Measurements from ENCODE around the gene TP53I11. TPM values are rescaled to one million over a fixed set of nuclear protein-coding genes. Genes with fewer than 3 reads are reported as not detected.

Gene TP53I11
- total RNA-seq, 4 donors from 2014 or later = 19.8 to 110 (median 40.8) TPM

DNA sequence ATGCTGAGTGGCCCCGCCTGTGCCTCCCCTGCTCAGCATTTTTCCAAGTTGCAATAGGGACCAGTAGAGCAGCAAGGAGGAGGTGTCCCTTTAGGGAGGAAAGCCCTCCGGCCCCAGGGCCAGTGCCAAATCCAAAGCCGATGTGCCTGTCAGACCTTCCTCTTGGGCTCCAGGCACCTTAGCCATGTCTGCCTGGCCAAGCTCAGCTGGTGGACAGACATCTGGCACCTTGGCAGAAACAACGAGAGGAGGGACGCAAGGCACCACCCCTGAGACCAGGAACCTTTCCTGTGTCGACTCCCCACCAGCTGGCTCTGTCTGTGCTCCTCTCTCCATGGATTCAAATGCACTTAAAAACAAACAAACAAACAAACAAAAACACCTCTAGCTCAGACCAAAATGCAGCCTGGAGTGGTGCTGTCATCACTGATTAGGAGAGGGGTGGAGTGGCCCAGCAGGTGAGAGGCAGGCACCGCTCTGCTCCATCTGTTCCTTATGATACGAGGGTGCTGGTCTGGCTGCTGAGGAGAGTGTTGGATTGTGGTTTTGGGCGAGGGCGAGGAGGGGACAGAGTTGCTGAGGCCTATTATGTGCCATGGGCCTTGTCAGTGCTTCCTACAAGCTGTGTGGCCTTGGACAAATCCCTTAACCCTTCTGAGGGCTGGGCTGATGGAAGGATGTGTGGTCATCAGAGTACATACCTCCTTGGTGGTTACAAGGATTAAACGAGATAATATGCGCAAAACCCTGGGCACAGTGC is 46.2 kb downstream of the TP53I11 start:
- Histone ChIP-seq H3K27me3 (no peaks in the 10 kb centered on the region), H3K4me1 (peaks cover 0 to 25% (median 0%) of the 10 kb centered on the region in 3 donors), H3K36me3 (peaks cover 0 to 21% of the 10 kb centered on the region in 2 donors), H3K4me3 (no peak overlapping the region), H3K9me3 (no peaks in the 10 kb centered on the region), H3K27ac (no peak overlapping the region)
- ATAC-seq = no peak
- 88 to 96% methylated on average over 3 to 5 of the region's 12 CpGs for WGBS, 2 donors (ENCODE audit: low coverage in 1 of 2)
- no peak for TF ChIP-seq EP300 (IDR thresholded peaks at IDR 0.05)
- TF ChIP-seq, protein P1, sequence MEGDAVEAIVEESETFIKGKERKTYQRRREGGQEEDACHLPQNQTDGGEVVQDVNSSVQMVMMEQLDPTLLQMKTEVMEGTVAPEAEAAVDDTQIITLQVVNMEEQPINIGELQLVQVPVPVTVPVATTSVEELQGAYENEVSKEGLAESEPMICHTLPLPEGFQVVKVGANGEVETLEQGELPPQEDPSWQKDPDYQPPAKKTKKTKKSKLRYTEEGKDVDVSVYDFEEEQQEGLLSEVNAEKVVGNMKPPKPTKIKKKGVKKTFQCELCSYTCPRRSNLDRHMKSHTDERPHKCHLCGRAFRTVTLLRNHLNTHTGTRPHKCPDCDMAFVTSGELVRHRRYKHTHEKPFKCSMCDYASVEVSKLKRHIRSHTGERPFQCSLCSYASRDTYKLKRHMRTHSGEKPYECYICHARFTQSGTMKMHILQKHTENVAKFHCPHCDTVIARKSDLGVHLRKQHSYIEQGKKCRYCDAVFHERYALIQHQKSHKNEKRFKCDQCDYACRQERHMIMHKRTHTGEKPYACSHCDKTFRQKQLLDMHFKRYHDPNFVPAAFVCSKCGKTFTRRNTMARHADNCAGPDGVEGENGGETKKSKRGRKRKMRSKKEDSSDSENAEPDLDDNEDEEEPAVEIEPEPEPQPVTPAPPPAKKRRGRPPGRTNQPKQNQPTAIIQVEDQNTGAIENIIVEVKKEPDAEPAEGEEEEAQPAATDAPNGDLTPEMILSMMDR (IDR thresholded peaks at IDR 0.05) = no peak
- TF ChIP-seq POLR2A (IDR thresholded peaks at IDR 0.05) = no peak
- TF ChIP-seq POLR2AphosphoS5 (IDR thresholded peaks at IDR 0.05) = no peak

DNA sequence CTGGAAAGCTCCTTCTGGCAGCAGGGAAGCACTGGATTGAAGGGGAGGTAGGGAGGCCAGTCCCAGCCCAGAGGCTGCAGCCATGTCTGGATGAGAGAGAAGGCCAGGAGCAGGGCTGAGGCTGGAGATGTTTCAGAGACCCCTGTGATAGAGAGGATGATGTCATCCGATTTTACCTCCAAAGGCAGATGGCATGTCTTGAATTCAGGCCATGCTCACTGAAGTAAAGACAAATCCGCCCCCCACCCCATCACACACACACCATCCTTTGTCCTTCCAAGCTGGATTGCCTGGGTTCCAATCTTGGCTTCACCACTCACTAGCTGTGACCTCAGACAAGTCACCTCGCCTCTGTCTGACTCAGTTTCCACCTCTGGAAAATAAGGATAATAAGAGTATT is 47.2 kb downstream of the TP53I11 start:
- Histone ChIP-seq H3K27me3 (no peaks in the 10 kb centered on the region), H3K36me3 (peaks cover 0 to 26% of the 10 kb centered on the region in 2 donors), H3K27ac (no peak overlapping the region), H3K4me1 (peaks cover 0 to 25% (median 0%) of the 10 kb centered on the region in 3 donors), H3K4me3 (no peak overlapping the region), H3K9me3 (no peaks in the 10 kb centered on the region)
- ATAC-seq = no peak
- TF ChIP-seq POLR2A (IDR thresholded peaks at IDR 0.05) (no peak), POLR2AphosphoS5 (IDR thresholded peaks at IDR 0.05) (no peak), EP300 (IDR thresholded peaks at IDR 0.05) (no peak)
- TF ChIP-seq, protein P1 (IDR thresholded peaks at IDR 0.05) = no peak
- WGBS, 2 donors (ENCODE audit: low coverage in 1 of 2) = 94 to 97% methylated on average over 2 to 3 of the region's 3 CpGs

DNA sequence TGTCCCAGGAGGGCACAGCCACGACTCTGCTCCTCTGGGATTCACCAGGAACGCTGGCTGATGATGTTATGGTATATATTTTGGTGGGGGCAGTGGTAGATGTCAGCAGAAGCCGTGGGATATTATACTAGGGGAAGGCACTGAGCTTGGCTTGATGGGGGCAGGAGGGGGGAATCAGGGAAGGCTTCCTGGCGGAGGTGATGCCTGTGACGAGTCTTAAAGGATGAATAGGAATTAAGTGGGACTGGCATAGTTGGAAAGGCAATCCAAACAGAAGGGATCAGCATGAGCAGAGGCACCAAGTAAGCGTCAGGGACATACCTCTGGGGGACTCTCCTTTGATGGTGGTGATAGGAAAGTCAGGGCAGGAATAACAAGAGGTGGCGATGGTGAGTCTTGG is 47.6 kb downstream of the TP53I11 start:
- Histone ChIP-seq H3K4me3 (no peak overlapping the region), H3K9me3 (no peaks in the 10 kb centered on the region), H3K27ac (no peak overlapping the region), H3K4me1 (peaks cover 0 to 25% (median 0%) of the 10 kb centered on the region in 3 donors), H3K27me3 (no peaks in the 10 kb centered on the region), H3K36me3 (peaks cover 0 to 31% of the 10 kb centered on the region in 2 donors)
- 81 to 92% methylated on average over 2 to 3 of the region's 7 CpGs for whole genome bisulfite sequencing, 2 donors (ENCODE audit: low coverage in 1 of 2)
- no peak for ATAC-seq
- no peak for TF ChIP-seq EP300 (IDR thresholded peaks at IDR 0.05)
- TF ChIP-seq, protein P1 (IDR thresholded peaks at IDR 0.05) = no peak
- TF ChIP-seq POLR2A (IDR thresholded peaks at IDR 0.05) = no peak
- no peak for TF ChIP-seq POLR2AphosphoS5 (IDR thresholded peaks at IDR 0.05)

DNA sequence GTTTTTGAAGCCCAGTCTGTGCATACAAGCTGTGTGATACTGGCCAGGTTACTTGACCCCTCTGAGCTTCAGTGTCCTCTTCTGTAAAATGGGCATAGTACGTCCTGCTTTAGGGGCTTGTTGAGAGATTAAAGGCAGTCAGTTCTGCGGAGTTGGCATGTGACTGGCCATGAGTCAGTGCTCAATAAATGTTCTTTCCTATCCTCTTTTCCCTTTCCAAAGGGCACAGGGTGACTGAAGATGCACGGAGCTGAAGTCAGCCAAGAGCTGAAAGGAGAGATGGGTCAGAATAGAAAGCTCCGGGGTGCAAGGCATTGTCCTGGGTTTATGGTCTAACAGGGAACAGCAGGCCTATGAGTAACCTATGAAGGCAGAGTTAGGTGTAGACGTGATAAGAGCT is 48.9 kb downstream of the TP53I11 start:
- Histone ChIP-seq H3K4me3 (no peak overlapping the region), H3K27ac (no peak overlapping the region), H3K9me3 (no peaks in the 10 kb centered on the region), H3K4me1 (peaks cover 0 to 25% (median 0%) of the 10 kb centered on the region in 3 donors), H3K36me3 (peaks cover 0 to 28% of the 10 kb centered on the region in 2 donors), H3K27me3 (no peaks in the 10 kb centered on the region)
- 84 to 90% methylated on average over 3 to 5 of the region's 5 CpGs for WGBS, 2 donors (ENCODE audit: low coverage in 1 of 2)
- no peak for ATAC-seq
- TF ChIP-seq POLR2A (IDR thresholded peaks at IDR 0.05) = no peak
- TF ChIP-seq, protein P1 (IDR thresholded peaks at IDR 0.05) = no peak
- no peak for TF ChIP-seq EP300 (IDR thresholded peaks at IDR 0.05)

DNA sequence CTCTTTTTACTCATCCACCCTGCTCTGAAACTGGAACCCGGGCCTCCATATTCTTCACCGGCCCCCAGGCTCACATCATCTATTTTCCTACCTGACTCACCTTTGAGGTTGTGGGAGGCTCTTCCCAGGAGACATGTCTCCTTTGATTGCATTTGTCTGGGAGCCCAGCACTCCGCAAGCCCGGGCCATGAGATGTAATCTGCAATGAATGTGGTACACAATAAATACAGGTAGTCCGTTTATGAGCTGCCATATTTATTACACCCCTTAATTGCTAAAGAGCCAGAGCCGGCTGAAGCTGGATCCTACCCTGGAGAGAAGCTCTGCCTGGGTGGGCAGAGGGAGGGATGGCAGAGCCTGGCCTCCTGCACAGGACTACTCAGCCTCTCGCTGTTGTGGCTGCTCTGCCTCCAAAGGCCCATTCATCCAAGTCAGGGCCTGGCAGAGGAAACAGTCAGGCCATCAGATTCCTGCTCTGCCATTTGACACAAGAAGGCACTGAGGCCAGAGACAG is 49.5 kb downstream of the TP53I11 start:
- ATAC-seq = no peak
- H3K4me3 ChIP-seq = no peak overlapping the region
- WGBS, 2 donors (ENCODE audit: low coverage in 1 of 2) = 80 to 100% methylated on average over 1 of the region's 7 CpGs
- H3K9me3 ChIP-seq = no peaks in the 10 kb centered on the region
- H3K27ac ChIP-seq = no peak overlapping the region
- H3K36me3 ChIP-seq = peaks cover 0 to 21% of the 10 kb centered on the region in 2 donors
- TF ChIP-seq, protein P1 (IDR thresholded peaks at IDR 0.05) = no peak
- TF ChIP-seq POLR2AphosphoS5 (IDR thresholded peaks at IDR 0.05) = no peak
- no peak for TF ChIP-seq EP300 (IDR thresholded peaks at IDR 0.05)
- no peak for TF ChIP-seq POLR2A (IDR thresholded peaks at IDR 0.05)
- H3K27me3 ChIP-seq = no peaks in the 10 kb centered on the region
- H3K4me1 ChIP-seq = peaks cover 0 to 22% (median 0%) of the 10 kb centered on the region in 3 donors

All from gastroesophageal sphincter (tissue), 4 donors.